Mononuclear cell (primary cell): Measurements from ENCODE around the gene RAMP2. TPM values are rescaled to one million over a fixed set of nuclear protein-coding genes. Genes with fewer than 3 reads are reported as not detected.
"Not testable (repeated sequence)": the region's sequence is repeated elsewhere in the genome, so short reads cannot be mapped to it uniquely, and the experiment has no call there.

Experiments
- H3K27me3 ChIP-seq: 2 replicates; pipeline ENCODE4 v1.6.0; 2011; ENCODE audit warnings: low read length, control low read depth; ENCODE audit not compliant: insufficient read depth
- H3K4me1 ChIP-seq: 2 replicates; pipeline ENCODE4 v1.5.1; 2011; ENCODE audit warnings: mild to moderate bottlenecking, low read length, control low read depth; ENCODE audit not compliant: insufficient read depth
- H3K4me3 ChIP-seq: 2 replicates; pipeline ENCODE4 v1.5.1; 2011; ENCODE audit warnings: mild to moderate bottlenecking, low read length, moderate library complexity
- H3K9me3 ChIP-seq: 2 replicates; pipeline ENCODE4 v1.5.1; 2011; ENCODE audit warnings: low read depth, mild to moderate bottlenecking, control low read depth, low read length
- total RNA-seq: library from RNA; depleted of rRNA; stranded (reverse); fragments of >200 nt; gene quantifications from one replicate; pipeline ENCODE4 v1.2.3, GENCODE V29; 2012

The RAMP2 gene
- not detected for total RNA-seq

- Histone ChIP-seq H3K4me3 (no peak within 1 kb of the TSS), H3K4me1 (peaks cover 23% of the 10 kb centered on the region), H3K27me3 (peaks cover 33% of the 10 kb centered on the region), H3K9me3 (no peaks in the 10 kb centered on the region)
These were observed at the start of gene RAMP2 for GRCh38 chr17:42760652-42761581. Gene RAMP2, plus strand, starts transcription at chr17:42761227. Its CDS starts 35 bp downstream, at chr17:42761262.

GRCh38 chr17:42720996-42721583 is 39.9 kb upstream of the RAMP2 start:
- Histone ChIP-seq H3K9me3 (no peaks in the 10 kb centered on the region), H3K4me3 (no peak overlapping the region)

GRCh38 chr17:42723636-42724035 is 37.4 kb upstream of the RAMP2 start:
- no peak overlapping the region for H3K4me3 ChIP-seq
- no peaks in the 10 kb centered on the region for H3K4me1 ChIP-seq
- no peaks in the 10 kb centered on the region for H3K27me3 ChIP-seq
- no peaks in the 10 kb centered on the region for H3K9me3 ChIP-seq

More at GRCh38 chr17:42720996-42721583, 39.9 kb upstream of the RAMP2 start:
- Histone ChIP-seq H3K4me1 (no peaks in the 10 kb centered on the region), H3K27me3 (no peaks in the 10 kb centered on the region)

GRCh38 chr17:42725143-42725542 is 35.9 kb upstream of the RAMP2 start:
- no peaks in the 10 kb centered on the region for H3K4me1 ChIP-seq
- no peak overlapping the region for H3K4me3 ChIP-seq
- no peaks in the 10 kb centered on the region for H3K9me3 ChIP-seq
- H3K27me3 ChIP-seq, result no peaks in the 10 kb centered on the region

GRCh38 chr17:42740699-42741098 is 20.3 kb upstream of the RAMP2 start:
- H3K27me3 ChIP-seq, result no peaks in the 10 kb centered on the region
- no peak overlapping the region for H3K4me3 ChIP-seq
- no peaks in the 10 kb centered on the region for H3K9me3 ChIP-seq
- peaks cover 28% of the 10 kb centered on the region for H3K4me1 ChIP-seq

GRCh38 chr17:42742916-42743315 is 18.1 kb upstream of the RAMP2 start:
- H3K4me3 ChIP-seq, H3K27me3 ChIP-seq, H3K9me3 ChIP-seq: not testable (repeated sequence)
- H3K4me1 ChIP-seq, result peaks cover 25% of the 10 kb centered on the region

- H3K4me3 ChIP-seq, result peak overlapping the region; percentile 56
- no peaks in the 10 kb centered on the region for H3K9me3 ChIP-seq
- peaks cover 25% of the 10 kb centered on the region for H3K4me1 ChIP-seq
- no peaks in the 10 kb centered on the region for H3K27me3 ChIP-seq
These were observed 17.3 kb upstream of the RAMP2 start for GRCh38 chr17:42743595-42744282.

GRCh38 chr17:42744283-42744805 is 16.7 kb upstream of the RAMP2 start:
- H3K9me3 ChIP-seq, result no peaks in the 10 kb centered on the region
- no peaks in the 10 kb centered on the region for H3K27me3 ChIP-seq
- H3K4me3 ChIP-seq, result peak overlapping the region; percentile 56
- peaks cover 25% of the 10 kb centered on the region for H3K4me1 ChIP-seq

- peak within 1 kb of the TSS; percentile 56 for H3K4me3 ChIP-seq
- no peaks in the 10 kb centered on the region for H3K9me3 ChIP-seq
- peaks cover 25% of the 10 kb centered on the region for H3K4me1 ChIP-seq
- no peaks in the 10 kb centered on the region for H3K27me3 ChIP-seq
These were observed 16.0 kb upstream of the RAMP2 start, which contains the start of gene EZH1 for GRCh38 chr17:42744806-42745617. Gene EZH1, minus strand, starts transcription at chr17:42745040. Its CDS starts 16,099 bp downstream, at chr17:42728941.

GRCh38 chr17:42748202-42748907 is 12.7 kb upstream of the RAMP2 start:
- no peaks in the 10 kb centered on the region for H3K27me3 ChIP-seq
- H3K4me1 ChIP-seq, result peaks cover 29% of the 10 kb centered on the region
- H3K4me3 ChIP-seq, result no peak overlapping the region
- H3K9me3 ChIP-seq, result no peaks in the 10 kb centered on the region

GRCh38 chr17:42748908-42749798 is 11.9 kb upstream of the RAMP2 start:
- no peaks in the 10 kb centered on the region for H3K27me3 ChIP-seq
- H3K4me3 ChIP-seq, result no peak overlapping the region
- H3K9me3 ChIP-seq, result no peaks in the 10 kb centered on the region
- peaks cover 21% of the 10 kb centered on the region for H3K4me1 ChIP-seq

- H3K27me3 ChIP-seq, result no peaks in the 10 kb centered on the region
- H3K4me3 ChIP-seq, result no peak overlapping the region
- peaks cover 10% of the 10 kb centered on the region for H3K4me1 ChIP-seq
- H3K9me3 ChIP-seq, result no peaks in the 10 kb centered on the region
These were observed 10.2 kb upstream of the RAMP2 start for GRCh38 chr17:42750739-42751344.

GRCh38 chr17:42751628-42752027 is 9.4 kb upstream of the RAMP2 start:
- peaks cover 10% of the 10 kb centered on the region for H3K4me1 ChIP-seq
- no peak overlapping the region for H3K4me3 ChIP-seq
- H3K27me3 ChIP-seq, result no peaks in the 10 kb centered on the region
- no peaks in the 10 kb centered on the region for H3K9me3 ChIP-seq
